Neutrophil (primary cell): ENCODE results near the gene PILRB.
A peak's percentile ranks its signal among the peaks of the same experiment; 100 is the strongest.
"Not testable (repeated sequence)": the region's sequence is repeated elsewhere in the genome, so short reads cannot be mapped to it uniquely, and the experiment has no call there.

Source experiments
- H3K27ac ChIP-seq: fragments of 200-600 bp; sonication (generic); 2 replicates; pipeline ENCODE4 v1.5.1; 2016; ENCODE audit warnings: mild to moderate bottlenecking, moderate library complexity
- H3K27me3 ChIP-seq: fragments of 200-600 bp; sonication (generic); 2 replicates; pipeline ENCODE4 v1.6.0; 2016; ENCODE audit warnings: mild to moderate bottlenecking
- H3K36me3 ChIP-seq: fragments of 200-600 bp; sonication (generic); 2 replicates; pipeline ENCODE4 v1.5.1; 2017
- H3K4me1 ChIP-seq, 2 experiments: fragments of 200-600 bp in 1 of 2; sonication (generic) in 1 of 2; 1 replicate in 1 of 2; 2 replicates in 1 of 2; pipeline versions ENCODE4 v1.5.1 to v1.6.1; 2013 to 2016; ENCODE audit warnings: low read depth in 1 of 2, low read length in 1 of 2, mild to moderate bottlenecking in 1 of 2, moderate library complexity in 1 of 2; ENCODE audit not compliant: control insufficient read depth in 1 of 2, insufficient read depth in 1 of 2
- H3K4me3 ChIP-seq, 2 experiments: fragments of 200-600 bp in 1 of 2; sonication (generic) in 1 of 2; 1 replicate in 1 of 2; 2 replicates in 1 of 2; pipeline ENCODE4 v1.5.1; 2013 to 2016; ENCODE audit warnings: low read depth in 1 of 2, low read length in 1 of 2, mild to moderate bottlenecking in 1 of 2, moderate library complexity in 1 of 2
- H3K9me3 ChIP-seq: fragments of 200-600 bp; sonication (generic); 2 replicates; pipeline ENCODE4 v1.5.1; 2016
- CTCF ChIP-seq: fragments of 200-600 bp; sonication (generic); IDR thresholded peaks from 2 replicates; pipeline ENCODE4 v1.5.1; 2016; ENCODE audit warnings: antibody characterized with exemption

PILRB gene

GRCh38 chr7:100372694-100373093 is 14.8 kb downstream of the PILRB start:
- Histone ChIP-seq H3K27ac (peak overlapping the region; percentile 100), H3K27me3 (no peaks in the 10 kb centered on the region), H3K4me3 (peak overlapping the region; percentile 82 to 91), H3K4me1 (peaks cover 89 to 100% of the 10 kb centered on the region in 2 experiments), H3K9me3 (no peaks in the 10 kb centered on the region), H3K36me3 (peaks cover 36% of the 10 kb centered on the region)
- no peak for TF ChIP-seq CTCF

GRCh38 chr7:100373261-100373831 is 15.4 kb downstream of the PILRB start, which contains the start of gene PILRA:
Gene PILRA (plus strand): TSS chr7:100373487. CDS start chr7:100373657, 170 bp downstream.
- Histone ChIP-seq H3K27ac (peak within 1 kb of the TSS; percentile 100), H3K4me1 (peaks cover 89 to 100% of the 10 kb centered on the region in 2 experiments)

GRCh38 chr7:100373870-100374598 is 16.1 kb downstream of the PILRB start:
- not testable (repeated sequence) for H3K9me3 ChIP-seq, H3K27me3 ChIP-seq
- H3K36me3 ChIP-seq, result peaks cover 46% of the 10 kb centered on the region
- peak overlapping the region; percentile 82 to 91 for H3K4me3 ChIP-seq
- peaks cover 89 to 100% of the 10 kb centered on the region in 2 experiments for H3K4me1 ChIP-seq
- H3K27ac ChIP-seq, result peak overlapping the region; percentile 100
- TF ChIP-seq CTCF, result peak; percentile 15

More at GRCh38 chr7:100373261-100373831, 15.4 kb downstream of the PILRB start, which contains the start of gene PILRA:
- H3K27me3 ChIP-seq, result no peaks in the 10 kb centered on the region
- H3K36me3 ChIP-seq, result peaks cover 42% of the 10 kb centered on the region
- H3K9me3 ChIP-seq, result no peaks in the 10 kb centered on the region
- H3K4me3 ChIP-seq, result peak within 1 kb of the TSS; percentile 82 to 91
- peak; percentile 57 for TF ChIP-seq CTCF

GRCh38 chr7:100374601-100375000 is 16.7 kb downstream of the PILRB start:
- peak overlapping the region; percentile 82 to 91 for H3K4me3 ChIP-seq
- peaks cover 91 to 100% of the 10 kb centered on the region in 2 experiments for H3K4me1 ChIP-seq
- H3K27me3 ChIP-seq, result no peaks in the 10 kb centered on the region
- TF ChIP-seq CTCF, result no peak
- peaks cover 46% of the 10 kb centered on the region for H3K36me3 ChIP-seq
- no peaks in the 10 kb centered on the region for H3K9me3 ChIP-seq
- peak overlapping the region; percentile 100 for H3K27ac ChIP-seq

GRCh38 chr7:100376066-100376465 is 18.1 kb downstream of the PILRB start:
- H3K4me1 ChIP-seq, result peaks cover 91 to 98% of the 10 kb centered on the region in 2 experiments
- no peak for TF ChIP-seq CTCF

More at GRCh38 chr7:100376066-100376465, 18.1 kb downstream of the PILRB start:
- no peaks in the 10 kb centered on the region for H3K9me3 ChIP-seq
- peaks cover 46% of the 10 kb centered on the region for H3K36me3 ChIP-seq
- no peaks in the 10 kb centered on the region for H3K27me3 ChIP-seq
- H3K4me3 ChIP-seq, result peak overlapping the region; percentile 82 to 91
- H3K27ac ChIP-seq, result peak overlapping the region; percentile 100
